Neural progenitor cell (in vitro differentiated cells): Measurements from ENCODE around the gene EHD4. TPM values are rescaled to one million over a fixed set of nuclear protein-coding genes. Genes with fewer than 3 reads are reported as not detected.

Experiments
- DNase-seq: peaks from one replicate; pipeline ENCODE4 v3.0.0-alpha.2; 2016; ENCODE audit warnings: low spot score
- H2AFZ ChIP-seq: fragments of 200-600 bp; sonication (generic); replicated peaks from 2 replicates; pipeline ENCODE4 v1.6.1; 2016; ENCODE audit warnings: antibody characterized with exemption
- H3F3A ChIP-seq: fragments of 200-600 bp; sonication (generic); 2 replicates; pipeline ENCODE4 v1.6.1; 2016; ENCODE audit warnings: antibody characterized with exemption, low read depth
- H3K27ac ChIP-seq: fragments of 200-600 bp; sonication (generic); 2 replicates; pipeline ENCODE4 v1.5.1; 2016; ENCODE audit warnings: mild to moderate bottlenecking
- H3K27me3 ChIP-seq: fragments of 200-600 bp; sonication (generic); 2 replicates; pipeline ENCODE4 v1.6.1; 2016; ENCODE audit warnings: mild to moderate bottlenecking, moderate library complexity
- H3K36me3 ChIP-seq: fragments of 200-600 bp; sonication (generic); 2 replicates; pipeline ENCODE4 v1.5.1; 2016
- H3K4me1 ChIP-seq: fragments of 200-600 bp; sonication (generic); 2 replicates; pipeline ENCODE4 v1.6.1; 2016; ENCODE audit warnings: mixed run types
- H3K4me2 ChIP-seq: fragments of 200-600 bp; sonication (generic); 2 replicates; pipeline ENCODE4 v1.6.1; 2016
- H3K4me3 ChIP-seq: fragments of 200-600 bp; sonication (generic); 2 replicates; pipeline ENCODE4 v1.5.1; 2016
- H3K79me2 ChIP-seq: fragments of 200-600 bp; sonication (generic); 2 replicates; pipeline ENCODE4 v1.6.1; 2016; ENCODE audit warnings: low read depth
- H3K9ac ChIP-seq: fragments of 200-600 bp; sonication (generic); 2 replicates; pipeline ENCODE4 v1.6.1; 2016
- H3K9me3 ChIP-seq: fragments of 200-600 bp; sonication (generic); 2 replicates; pipeline ENCODE4 v1.5.1; 2016; ENCODE audit warnings: low read depth
- H4K20me1 ChIP-seq: fragments of 200-600 bp; sonication (generic); 2 replicates; pipeline ENCODE4 v1.6.1; 2016; ENCODE audit warnings: low read depth
- H3K27ac Mint-ChIP-seq: 3 replicates; pipeline ENCODE4 v1.8.0; 2021; ENCODE audit warnings: mixed read lengths
- H3K27me3 Mint-ChIP-seq: 2 replicates; pipeline ENCODE4 v1.8.0; 2022; ENCODE audit warnings: low read depth, mild to moderate bottlenecking, inconsistent platforms, moderate library complexity, mixed read lengths; ENCODE audit not compliant: insufficient read depth
- H3K36me3 Mint-ChIP-seq: 3 replicates; pipeline ENCODE4 v1.8.0; 2021; ENCODE audit warnings: mixed read lengths
- H3K4me1 Mint-ChIP-seq: 3 replicates; pipeline ENCODE4 v1.8.0; 2021; ENCODE audit warnings: mixed read lengths
- H3K4me3 Mint-ChIP-seq: 3 replicates; pipeline ENCODE4 v1.8.0; 2021; ENCODE audit warnings: mild to moderate bottlenecking, moderate library complexity, mixed read lengths
- H3K9me3 Mint-ChIP-seq: 3 replicates; pipeline ENCODE4 v1.8.0; 2020; ENCODE audit warnings: mixed read lengths
- EZH2 ChIP-seq: fragments of 200-600 bp; sonication (generic); IDR thresholded peaks from 2 replicates; pipeline ENCODE4 v1.6.1; 2017; ENCODE audit warnings: antibody characterized with exemption, mild to moderate bottlenecking, moderate library complexity
- EZH2phosphoT487 ChIP-seq: fragments of 200-600 bp; sonication (generic); IDR thresholded peaks from 2 replicates; pipeline ENCODE4 v1.6.1; 2017; ENCODE audit warnings: antibody characterized with exemption
- total RNA-seq: library from RNA; depleted of rRNA; stranded (reverse); fragments of >200 nt; gene quantifications from 2 replicates; pipeline ENCODE4 v1.2.3, GENCODE V29; 2015; ENCODE audit warnings: low replicate concordance
- TF ChIP-seq, protein P1 (sequence below): fragments of 200-600 bp; sonication (generic); IDR thresholded peaks from 2 replicates; pipeline ENCODE4 v1.5.1; 2017; ENCODE audit warnings: antibody characterized with exemption, mild to moderate bottlenecking

EHD4 gene
- total RNA-seq, 1 donor from 2014 or later = 6.9 TPM

DNA sequence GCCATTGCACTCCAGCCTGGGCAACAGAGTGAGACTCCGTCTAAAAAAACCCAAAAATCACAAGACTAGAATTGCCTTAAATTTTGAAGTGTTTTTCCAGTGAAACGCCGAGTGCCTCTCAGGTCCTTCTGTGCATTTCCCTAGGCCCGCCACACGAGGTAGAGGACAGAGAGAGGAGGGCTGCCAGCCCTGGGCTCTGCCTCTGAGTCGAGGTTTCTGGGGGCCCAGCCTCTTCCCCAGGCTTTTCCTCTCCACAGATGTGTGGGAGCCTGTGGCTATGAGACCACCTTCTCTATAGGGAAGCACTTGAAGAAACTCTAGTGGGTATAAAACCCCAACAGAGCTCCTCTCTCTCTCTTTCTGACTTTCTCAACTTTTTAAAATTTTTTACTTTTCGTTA is 10.9 kb upstream of the EHD4 start:
- Mint-ChIP-seq H3K36me3 (no peaks in the 10 kb centered on the region), H3K27ac (no peak overlapping the region), H3K4me3 (no peak overlapping the region), H3K4me1 (no peaks in the 10 kb centered on the region), H3K27me3 (peaks cover 11% of the 10 kb centered on the region), H3K9me3 (no peaks in the 10 kb centered on the region)
- Histone ChIP-seq H3K27ac (no peak overlapping the region), H3K79me2 (no peaks in the 10 kb centered on the region), H3K27me3 (no peaks in the 10 kb centered on the region), H4K20me1 (no peaks in the 10 kb centered on the region), H3K4me2 (no peak overlapping the region), H3K4me1 (no peaks in the 10 kb centered on the region), H3K9ac (no peak overlapping the region), H2AFZ (no peak overlapping the region), H3K9me3 (no peaks in the 10 kb centered on the region), H3K4me3 (no peak overlapping the region), H3K36me3 (no peaks in the 10 kb centered on the region), H3F3A (no peaks in the 10 kb centered on the region)
- DNase-seq = no peak
- TF ChIP-seq EZH2phosphoT487 = no peak
- no peak for TF ChIP-seq EZH2
- TF ChIP-seq, protein P1, sequence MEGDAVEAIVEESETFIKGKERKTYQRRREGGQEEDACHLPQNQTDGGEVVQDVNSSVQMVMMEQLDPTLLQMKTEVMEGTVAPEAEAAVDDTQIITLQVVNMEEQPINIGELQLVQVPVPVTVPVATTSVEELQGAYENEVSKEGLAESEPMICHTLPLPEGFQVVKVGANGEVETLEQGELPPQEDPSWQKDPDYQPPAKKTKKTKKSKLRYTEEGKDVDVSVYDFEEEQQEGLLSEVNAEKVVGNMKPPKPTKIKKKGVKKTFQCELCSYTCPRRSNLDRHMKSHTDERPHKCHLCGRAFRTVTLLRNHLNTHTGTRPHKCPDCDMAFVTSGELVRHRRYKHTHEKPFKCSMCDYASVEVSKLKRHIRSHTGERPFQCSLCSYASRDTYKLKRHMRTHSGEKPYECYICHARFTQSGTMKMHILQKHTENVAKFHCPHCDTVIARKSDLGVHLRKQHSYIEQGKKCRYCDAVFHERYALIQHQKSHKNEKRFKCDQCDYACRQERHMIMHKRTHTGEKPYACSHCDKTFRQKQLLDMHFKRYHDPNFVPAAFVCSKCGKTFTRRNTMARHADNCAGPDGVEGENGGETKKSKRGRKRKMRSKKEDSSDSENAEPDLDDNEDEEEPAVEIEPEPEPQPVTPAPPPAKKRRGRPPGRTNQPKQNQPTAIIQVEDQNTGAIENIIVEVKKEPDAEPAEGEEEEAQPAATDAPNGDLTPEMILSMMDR = no peak

DNA sequence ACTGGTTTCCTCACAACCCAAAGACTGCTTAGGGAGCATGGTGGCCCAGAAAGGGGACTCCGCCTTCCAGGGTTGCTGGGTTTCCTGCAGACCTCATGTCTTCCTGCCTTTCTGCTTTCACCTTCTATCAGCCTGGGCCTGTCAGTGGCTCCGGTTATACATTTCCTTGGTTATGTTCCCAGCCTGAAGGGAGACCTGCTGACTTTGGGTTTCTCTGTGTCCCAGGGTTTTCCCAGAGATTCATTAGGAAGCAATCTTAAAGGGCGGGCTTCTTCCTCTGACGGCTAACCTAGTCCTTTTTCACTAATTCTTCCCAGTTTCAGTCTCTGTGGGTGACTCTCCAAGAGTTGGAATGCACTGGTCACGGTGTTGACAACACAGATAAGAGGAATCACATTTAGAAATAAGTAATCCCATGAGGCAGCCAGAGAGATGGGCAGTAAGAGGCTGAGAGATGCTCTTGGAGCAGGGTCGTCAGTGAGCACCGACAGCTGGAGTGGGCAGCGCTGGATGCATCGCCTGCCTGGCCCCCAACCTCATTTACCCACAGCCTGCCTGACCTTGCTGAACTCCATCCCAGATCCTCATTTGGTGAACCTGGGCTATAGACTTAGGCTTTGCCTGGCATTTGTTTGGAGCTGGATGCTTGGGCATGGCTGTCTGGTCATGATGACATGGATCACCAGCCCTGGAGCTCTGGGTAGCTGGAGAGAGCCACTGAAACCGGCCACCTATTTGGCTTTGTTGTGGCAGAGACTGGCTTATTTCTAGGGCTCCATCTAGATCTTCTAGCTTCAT is 10.0 kb upstream of the EHD4 start:
- no peaks in the 10 kb centered on the region for H3K27me3 ChIP-seq
- H3K4me3 ChIP-seq = no peak overlapping the region
- Mint-ChIP-seq H3K9me3 (no peaks in the 10 kb centered on the region), H3K4me3 (no peak overlapping the region), H3K36me3 (no peaks in the 10 kb centered on the region), H3K27me3 (peaks cover 13% of the 10 kb centered on the region), H3K4me1 (no peaks in the 10 kb centered on the region), H3K27ac (no peak overlapping the region)
- no peaks in the 10 kb centered on the region for H3F3A ChIP-seq
- no peak for DNase-seq
- no peak overlapping the region for H2AFZ ChIP-seq
- H3K4me1 ChIP-seq = no peaks in the 10 kb centered on the region
- no peaks in the 10 kb centered on the region for H3K9me3 ChIP-seq
- TF ChIP-seq, protein P1 = no peak
- TF ChIP-seq EZH2phosphoT487 = no peak
- TF ChIP-seq EZH2 = no peak
- no peaks in the 10 kb centered on the region for H3K79me2 ChIP-seq
- H3K36me3 ChIP-seq = no peaks in the 10 kb centered on the region
- no peak overlapping the region for H3K27ac ChIP-seq
- H3K9ac ChIP-seq = no peak overlapping the region
- H3K4me2 ChIP-seq = no peak overlapping the region
- H4K20me1 ChIP-seq = no peaks in the 10 kb centered on the region

DNA sequence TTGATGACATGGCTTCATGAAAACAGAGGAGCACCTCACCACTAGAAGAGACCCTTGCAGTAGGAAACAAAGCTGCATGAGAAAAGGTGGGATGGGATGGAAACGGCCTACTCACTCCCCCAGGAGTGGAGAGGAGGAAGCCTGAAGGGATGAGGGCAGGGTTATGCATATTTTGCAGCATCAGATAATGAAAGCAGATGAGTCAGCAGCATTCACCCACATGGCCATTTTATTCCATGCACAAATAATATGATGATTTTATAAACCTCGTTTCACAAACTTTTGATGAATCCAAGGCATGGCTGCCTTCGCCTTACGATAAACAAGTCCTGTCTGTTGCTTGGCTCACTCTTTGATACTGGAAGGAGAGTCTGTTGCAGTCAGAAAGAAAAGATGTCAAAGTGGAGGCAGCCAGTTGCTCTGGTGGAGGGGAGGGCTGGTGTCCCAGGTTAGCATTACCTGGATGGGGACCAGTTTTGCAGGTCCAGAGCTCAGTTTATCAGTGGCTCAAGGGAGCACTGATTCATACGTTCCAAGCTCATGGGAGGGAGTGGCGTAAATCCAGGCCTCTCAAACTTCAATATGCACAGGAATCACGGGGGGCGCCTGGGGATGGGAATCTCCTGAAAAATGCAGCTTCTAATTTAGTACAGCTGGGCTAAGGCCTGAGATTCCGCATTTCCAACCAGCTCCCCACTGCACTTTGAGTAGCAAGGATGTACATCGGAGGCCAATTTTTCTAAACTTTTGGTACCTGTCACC is 9.2 kb upstream of the EHD4 start:
- no peak overlapping the region for H3K27ac ChIP-seq
- no peak overlapping the region for H3K9ac ChIP-seq
- H3K4me1 ChIP-seq = no peaks in the 10 kb centered on the region
- H3K4me3 Mint-ChIP-seq = no peak overlapping the region
- DNase-seq = no peak
- no peak overlapping the region for H3K4me3 ChIP-seq
- no peak overlapping the region for H3K4me2 ChIP-seq
- peaks cover 11% of the 10 kb centered on the region for H3K27me3 Mint-ChIP-seq
- H3K9me3 ChIP-seq = no peaks in the 10 kb centered on the region
- H2AFZ ChIP-seq = no peak overlapping the region
- no peaks in the 10 kb centered on the region for H3K79me2 ChIP-seq
- H3K4me1 Mint-ChIP-seq = no peaks in the 10 kb centered on the region
- no peaks in the 10 kb centered on the region for H3K36me3 Mint-ChIP-seq
- no peaks in the 10 kb centered on the region for H3K36me3 ChIP-seq
- no peak overlapping the region for H3K27ac Mint-ChIP-seq
- no peaks in the 10 kb centered on the region for H3K27me3 ChIP-seq
- H3F3A ChIP-seq = no peaks in the 10 kb centered on the region
- no peaks in the 10 kb centered on the region for H4K20me1 ChIP-seq
- no peaks in the 10 kb centered on the region for H3K9me3 Mint-ChIP-seq
- TF ChIP-seq, protein P1 = no peak
- no peak for TF ChIP-seq EZH2
- TF ChIP-seq EZH2phosphoT487 = no peak
